Liver (tissue), 9 donors: ENCODE results near the gene OR2H1. TPM values are rescaled to one million over a fixed set of nuclear protein-coding genes. Genes with fewer than 3 reads are reported as not detected.

ENCODE experiments used
- DNase-seq: peaks from one replicate; pipeline ENCODE4 v3.0.0-alpha.2; 2017; ENCODE audit warnings: low spot score
- H3K27ac ChIP-seq, 2 donors: one replicate each; pipeline ENCODE4 v1.7.0; 2013; ENCODE audit warnings: inconsistent platforms in 2 of 2, low read length in 2 of 2, control low read depth in 1 of 2, low read depth in 1 of 2, mild to moderate bottlenecking in 1 of 2
- H3K27me3 ChIP-seq, 4 donors: one replicate each; pipeline versions ENCODE4 v1.6.1 to v1.7.0; 2013; ENCODE audit warnings: low read length in 3 of 4, inconsistent platforms in 1 of 4, mild to moderate bottlenecking in 1 of 4, moderate library complexity in 1 of 4; ENCODE audit not compliant: control insufficient read depth in 4 of 4, insufficient read depth in 4 of 4
- H3K36me3 ChIP-seq, 4 donors: one replicate each; pipeline versions ENCODE4 v1.6.1 to v1.7.0; 2013; ENCODE audit warnings: low read length in 3 of 4, mild to moderate bottlenecking in 3 of 4, low read depth in 1 of 4, moderate library complexity in 1 of 4; ENCODE audit not compliant: control insufficient read depth in 4 of 4, insufficient read depth in 3 of 4
- H3K4me1 ChIP-seq, 4 donors: one replicate each; pipeline versions ENCODE4 v1.6.1 to v1.7.0; 2013; ENCODE audit warnings: low read length in 3 of 4, mild to moderate bottlenecking in 3 of 4, moderate library complexity in 1 of 4; ENCODE audit not compliant: control insufficient read depth in 4 of 4, insufficient read depth in 4 of 4
- H3K4me3 ChIP-seq, 3 donors: one replicate each; pipeline versions ENCODE4 v1.6.1 to v1.7.0; 2013; ENCODE audit warnings: low read length in 3 of 3, control low read depth in 1 of 3, low read depth in 1 of 3, mild to moderate bottlenecking in 1 of 3
- H3K9ac ChIP-seq, 2 donors: one replicate each; pipeline ENCODE4 v1.7.0; 2013; ENCODE audit warnings: low read length in 2 of 2, mild to moderate bottlenecking in 2 of 2, moderate library complexity in 2 of 2, control low read depth in 1 of 2, low read depth in 1 of 2
- H3K9me3 ChIP-seq, 4 donors: one replicate each; pipeline versions ENCODE4 v1.6.1 to v1.7.0; 2013; ENCODE audit warnings: low read length in 3 of 4; ENCODE audit not compliant: control insufficient read depth in 4 of 4
- ATF3 ChIP-seq: IDR thresholded peaks from 2 replicates; pipeline ENCODE4 v1.6.1; 2016; ENCODE audit warnings: antibody characterized with exemption
- CTCF ChIP-seq: fragments of 150-350 bp; IDR thresholded peaks from 2 replicates; pipeline ENCODE4 v1.5.1; 2017; ENCODE audit warnings: improper control_type of control experiment, low read depth, low read length; ENCODE audit not compliant: missing input control
- EGR1 ChIP-seq, 2 donors: IDR thresholded peaks; 2 replicates each; pipeline ENCODE4 v1.6.1; 2016 to 2018; ENCODE audit warnings: antibody characterized with exemption in 2 of 2, low read depth in 2 of 2
- FOXA1 ChIP-seq: IDR thresholded peaks from 2 replicates; pipeline ENCODE4 v1.6.1; 2016; ENCODE audit warnings: antibody characterized with exemption
- FOXA2 ChIP-seq: IDR thresholded peaks from 2 replicates; pipeline ENCODE4 v1.6.1; 2016; ENCODE audit warnings: antibody characterized with exemption
- HNF4A ChIP-seq, 2 donors: conservative IDR thresholded peaks; 2 replicates each; pipeline ENCODE4 v1.6.1; 2016; ENCODE audit warnings: antibody characterized with exemption in 2 of 2, mild to moderate bottlenecking in 2 of 2
- HNF4G ChIP-seq: IDR thresholded peaks from 2 replicates; pipeline ENCODE4 v1.6.1; 2016; ENCODE audit warnings: antibody characterized with exemption
- JUND ChIP-seq, 2 donors: IDR thresholded peaks; 2 replicates each; pipeline ENCODE4 v1.6.1; 2016; ENCODE audit warnings: antibody characterized with exemption in 2 of 2
- NR2F2 ChIP-seq: IDR thresholded peaks from 2 replicates; pipeline ENCODE4 v1.6.1; 2016; ENCODE audit warnings: antibody characterized with exemption
- RAD21 ChIP-seq, 2 donors: IDR thresholded peaks; 2 replicates each; pipeline ENCODE4 v1.6.1; 2016; ENCODE audit warnings: antibody characterized with exemption in 2 of 2, mild to moderate bottlenecking in 2 of 2
- SP1 ChIP-seq: IDR thresholded peaks from 2 replicates; pipeline ENCODE4 v1.6.1; 2018; ENCODE audit warnings: antibody characterized with exemption, mild to moderate bottlenecking
- TAF1 ChIP-seq: conservative IDR thresholded peaks from 2 replicates; pipeline ENCODE4 v1.6.1; 2016; ENCODE audit warnings: antibody characterized with exemption, mild to moderate bottlenecking
- ZBTB33 ChIP-seq: IDR thresholded peaks from 2 replicates; pipeline ENCODE4 v1.6.1; 2016; ENCODE audit warnings: antibody characterized with exemption
- WGBS: extraction: QIAGEN DNeasy Blood & Tissue Kit; methylation state at CpG from one replicate; pipeline ENCODE4 v1.1.7; 2013; 5-methylcytosine and 5-hydroxymethylcytosine counted together
- polyA plus RNA-seq, 2 donors: library from polyadenylated mRNA; stranded (reverse) in 1 of 2; unstranded in 1 of 2; fragments of 200-250 nt in 1 of 2; fragments of >200 nt in 1 of 2; fragmentation: Nextera tagmentation in 1 of 2; extraction: Ambion mirVana in 1 of 2; gene quantifications; one replicate each; pipeline versions ENCODE4 v1.2.1 to v1.2.3, GENCODE V29; 2013 to 2015
- total RNA-seq, 2 donors: library from RNA; depleted of rRNA; stranded (reverse); fragments of >200 nt; gene quantifications; one replicate each; pipeline ENCODE4 v1.2.3, GENCODE V29; 2014
- TF ChIP-seq, protein P1 (sequence below): IDR thresholded peaks from 2 replicates; pipeline ENCODE4 v1.6.1; 2016; ENCODE audit warnings: antibody characterized with exemption, mild to moderate bottlenecking
- donor health status: healthy.
- donor health status: healthy.
- donor health status: healthy.
- donor health status: healthy.
- donor health status: healthy.

The OR2H1 gene
- total and polyA plus RNA-seq, 4 donors, result not detected

GRCh38 chr6:29424168-29424567 lies 32.8 kb upstream of the OR2H1 start:
- Histone ChIP-seq H3K4me3 (no peak overlapping the region), H3K27me3 (peaks cover 0 to 6% (median 0%) of the 10 kb centered on the region in 4 donors), H3K9me3 (no peaks in the 10 kb centered on the region), H3K4me1 (no peaks in the 10 kb centered on the region), H3K9ac (no peak overlapping the region), H3K27ac (no peak overlapping the region), H3K36me3 (no peaks in the 10 kb centered on the region)
- TF ChIP-seq RAD21 (IDR thresholded peaks at IDR 0.05), result no peak
- TF ChIP-seq JUND (IDR thresholded peaks at IDR 0.05), result no peak
- no peak for TF ChIP-seq HNF4A (conservative IDR thresholded peaks at IDR 0.05)
- no peak for TF ChIP-seq ATF3
- no peak for TF ChIP-seq TAF1
- TF ChIP-seq NR2F2, result no peak
- WGBS, result 93% methylated on average over 2 of the region's 2 CpGs
- no peak for DNase-seq

DNA sequence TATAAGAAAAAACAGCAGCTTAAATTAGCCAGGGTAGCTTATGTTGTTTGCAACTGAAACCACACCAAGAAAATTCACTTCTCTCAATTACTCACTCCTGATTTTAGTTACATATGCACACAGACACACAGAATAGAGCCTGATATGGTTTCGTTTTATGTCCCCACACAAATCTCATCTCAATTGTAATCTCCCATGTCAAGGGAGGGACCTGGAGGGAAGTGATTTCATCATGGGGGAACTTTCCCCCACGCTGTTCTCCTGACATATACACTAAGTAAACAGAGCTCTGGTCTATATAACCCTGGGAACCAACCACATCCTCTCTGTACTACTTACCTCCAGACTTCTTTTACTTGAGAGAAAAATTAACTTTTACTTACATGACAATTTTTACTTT lies 32.4 kb upstream of the OR2H1 start:
- no peak overlapping the region for H3K27ac ChIP-seq
- no peak for DNase-seq
- 40% methylated on average over 2 of the region's 2 CpGs for WGBS
- no peak overlapping the region for H3K9ac ChIP-seq
- H3K4me3 ChIP-seq, result no peak overlapping the region
- no peaks in the 10 kb centered on the region for H3K36me3 ChIP-seq
- H3K9me3 ChIP-seq, result no peaks in the 10 kb centered on the region
- no peaks in the 10 kb centered on the region for H3K4me1 ChIP-seq
- H3K27me3 ChIP-seq, result peaks cover 0 to 6% (median 0%) of the 10 kb centered on the region in 4 donors
- TF ChIP-seq CTCF, result no peak

DNA sequence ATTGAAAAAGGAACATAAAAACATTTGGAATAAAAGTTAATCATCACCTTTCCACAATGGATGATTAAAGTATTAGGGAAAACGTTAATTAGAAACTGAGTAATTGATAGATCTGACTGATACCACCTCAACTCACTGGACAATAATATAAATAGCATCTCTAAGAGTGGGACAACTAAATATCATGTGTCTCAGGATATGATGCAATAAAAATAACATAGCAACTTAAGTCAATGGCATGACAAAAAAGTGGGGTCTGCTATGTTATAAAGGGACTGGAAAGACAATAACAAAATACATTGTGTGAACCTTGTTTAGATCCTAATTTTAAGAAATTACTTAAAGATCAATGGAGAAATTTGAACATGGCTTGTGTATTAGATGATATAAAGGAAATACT lies 31.9 kb upstream of the OR2H1 start:
- H3K4me3 ChIP-seq, result no peak overlapping the region
- H3K36me3 ChIP-seq, result no peaks in the 10 kb centered on the region
- whole genome bisulfite sequencing, result 40% methylated on average over 1 of the region's 1 CpG
- H3K9me3 ChIP-seq, result no peaks in the 10 kb centered on the region
- no peak for DNase-seq
- no peak overlapping the region for H3K27ac ChIP-seq
- no peak overlapping the region for H3K9ac ChIP-seq
- TF ChIP-seq NR2F2 (no peak), CTCF (no peak), TAF1 (no peak), JUND (IDR thresholded peaks at IDR 0.05) (no peak), HNF4G (no peak), HNF4A (conservative IDR thresholded peaks at IDR 0.05) (no peak), FOXA2 (no peak), SP1 (no peak), FOXA1 (no peak), ATF3 (no peak), EGR1 (IDR thresholded peaks at IDR 0.05; ENCODE audit: low read depth in 2 of 2) (no peak), RAD21 (IDR thresholded peaks at IDR 0.05) (no peak), ZBTB33 (no peak)
- TF ChIP-seq, protein P1, sequence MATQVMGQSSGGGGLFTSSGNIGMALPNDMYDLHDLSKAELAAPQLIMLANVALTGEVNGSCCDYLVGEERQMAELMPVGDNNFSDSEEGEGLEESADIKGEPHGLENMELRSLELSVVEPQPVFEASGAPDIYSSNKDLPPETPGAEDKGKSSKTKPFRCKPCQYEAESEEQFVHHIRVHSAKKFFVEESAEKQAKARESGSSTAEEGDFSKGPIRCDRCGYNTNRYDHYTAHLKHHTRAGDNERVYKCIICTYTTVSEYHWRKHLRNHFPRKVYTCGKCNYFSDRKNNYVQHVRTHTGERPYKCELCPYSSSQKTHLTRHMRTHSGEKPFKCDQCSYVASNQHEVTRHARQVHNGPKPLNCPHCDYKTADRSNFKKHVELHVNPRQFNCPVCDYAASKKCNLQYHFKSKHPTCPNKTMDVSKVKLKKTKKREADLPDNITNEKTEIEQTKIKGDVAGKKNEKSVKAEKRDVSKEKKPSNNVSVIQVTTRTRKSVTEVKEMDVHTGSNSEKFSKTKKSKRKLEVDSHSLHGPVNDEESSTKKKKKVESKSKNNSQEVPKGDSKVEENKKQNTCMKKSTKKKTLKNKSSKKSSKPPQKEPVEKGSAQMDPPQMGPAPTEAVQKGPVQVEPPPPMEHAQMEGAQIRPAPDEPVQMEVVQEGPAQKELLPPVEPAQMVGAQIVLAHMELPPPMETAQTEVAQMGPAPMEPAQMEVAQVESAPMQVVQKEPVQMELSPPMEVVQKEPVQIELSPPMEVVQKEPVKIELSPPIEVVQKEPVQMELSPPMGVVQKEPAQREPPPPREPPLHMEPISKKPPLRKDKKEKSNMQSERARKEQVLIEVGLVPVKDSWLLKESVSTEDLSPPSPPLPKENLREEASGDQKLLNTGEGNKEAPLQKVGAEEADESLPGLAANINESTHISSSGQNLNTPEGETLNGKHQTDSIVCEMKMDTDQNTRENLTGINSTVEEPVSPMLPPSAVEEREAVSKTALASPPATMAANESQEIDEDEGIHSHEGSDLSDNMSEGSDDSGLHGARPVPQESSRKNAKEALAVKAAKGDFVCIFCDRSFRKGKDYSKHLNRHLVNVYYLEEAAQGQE, result no peak
- peaks cover 0 to 6% (median 0%) of the 10 kb centered on the region in 4 donors for H3K27me3 ChIP-seq
- no peaks in the 10 kb centered on the region for H3K4me1 ChIP-seq
